ENCODE results near the gene ACSM2B.
"Not testable (repeated sequence)": the region's sequence is repeated elsewhere in the genome, so short reads cannot be mapped to it uniquely, and the experiment has no call there.

ACSM2B gene

DNA sequence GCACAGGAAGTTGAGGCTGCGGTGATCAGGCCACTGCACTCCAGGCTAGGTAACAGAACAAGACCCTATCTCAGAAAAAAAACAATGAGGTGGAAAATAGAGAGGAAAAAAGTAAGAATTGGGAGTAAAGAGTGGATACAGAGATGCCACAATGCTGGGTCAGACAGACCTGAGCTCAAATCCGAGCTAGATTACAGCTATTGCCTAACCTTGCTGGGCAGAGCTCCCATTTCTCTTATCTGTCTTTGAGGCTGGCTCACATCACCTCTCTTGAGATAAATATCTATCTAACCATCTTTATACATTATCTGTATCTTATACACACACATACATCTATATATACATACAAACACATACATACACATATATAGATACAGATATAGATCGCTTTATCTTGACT is 59.0 kb downstream of the ACSM2B start:
- no peak for TF ChIP-seq GATA1 (IDR thresholded peaks at IDR 0.05; ENCODE audit: low read depth, low read length)
- no peak for TF ChIP-seq POLR2A (IDR thresholded peaks at IDR 0.05; ENCODE audit: low read length)
- DNase-seq = no peak

GRCh38 chr16:20515688-20516090 is 60.5 kb downstream of the ACSM2B start:
- TF ChIP-seq GATA1 (IDR thresholded peaks at IDR 0.05; ENCODE audit: low read depth, low read length) = no peak
- TF ChIP-seq POLR2A (IDR thresholded peaks at IDR 0.05; ENCODE audit: low read length) = no peak
- DNase-seq = no peak

DNA sequence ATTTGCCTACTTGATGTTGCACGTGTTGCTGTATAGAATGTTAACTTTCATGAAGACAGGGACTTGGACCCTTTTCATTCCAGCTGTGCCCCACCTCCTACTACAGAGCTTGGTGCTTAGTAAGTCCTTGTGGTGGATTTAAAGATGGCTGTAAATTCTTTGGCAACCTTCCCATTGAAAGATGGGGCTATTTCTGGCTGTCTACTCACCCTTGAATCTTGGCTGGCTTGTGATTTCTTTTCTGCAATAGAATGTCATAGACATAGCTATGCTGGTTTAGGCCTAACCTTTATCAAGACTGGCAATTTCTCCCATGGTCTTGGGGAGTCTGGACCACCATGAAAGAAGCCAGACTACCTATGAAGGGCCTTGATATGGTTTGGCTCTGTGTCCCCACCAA is 65.8 kb downstream of the ACSM2B start:
- no peak for TF ChIP-seq GATA1 (IDR thresholded peaks at IDR 0.05; ENCODE audit: low read depth, low read length)
- no peak for DNase-seq

DNA sequence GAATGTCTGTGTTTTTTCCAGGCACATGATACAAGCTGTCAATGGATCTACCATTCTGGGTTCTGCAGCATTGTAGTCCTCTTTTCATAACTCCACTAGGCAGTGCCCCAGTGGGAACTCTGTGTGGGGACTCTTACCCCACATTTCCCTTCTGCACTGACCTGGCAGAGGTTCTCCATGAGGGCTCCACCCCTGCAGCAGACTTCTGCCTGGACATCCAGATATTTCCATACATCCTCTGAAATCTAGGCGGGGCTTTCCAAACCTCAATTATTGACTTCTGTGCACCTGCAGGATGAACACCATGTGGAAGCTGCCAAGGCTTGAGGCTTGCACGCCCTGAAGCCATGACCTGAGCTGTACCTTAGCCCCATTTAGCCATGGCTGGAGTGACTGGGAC is 68.9 kb downstream of the ACSM2B start:
- TF ChIP-seq GATA1 (IDR thresholded peaks at IDR 0.05; ENCODE audit: low read depth, low read length) (no peak), POLR2A (IDR thresholded peaks at IDR 0.05; ENCODE audit: low read length) (no peak)
- no peak for DNase-seq

DNA sequence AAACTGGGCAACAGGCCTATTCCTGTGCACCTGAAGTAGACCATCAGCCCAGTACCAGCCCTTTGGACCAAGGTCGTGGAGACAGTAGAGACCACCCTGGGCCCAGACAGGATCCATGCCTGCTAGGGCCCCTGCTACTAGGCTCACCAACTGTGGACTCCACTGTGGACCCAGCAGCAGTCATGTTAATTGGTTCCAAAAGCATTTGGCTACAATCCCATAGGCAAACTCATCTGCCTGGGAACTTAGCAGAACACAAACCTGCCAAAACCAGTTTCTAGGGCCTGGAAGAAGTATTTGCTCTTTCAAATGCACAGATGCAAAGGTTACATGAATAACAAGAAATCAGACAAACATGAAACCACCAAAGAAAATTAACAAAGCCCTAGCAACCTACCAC is 71.7 kb downstream of the ACSM2B start:
- no peak for TF ChIP-seq GATA1 (IDR thresholded peaks at IDR 0.05; ENCODE audit: low read depth, low read length)
- TF ChIP-seq POLR2A (IDR thresholded peaks at IDR 0.05; ENCODE audit: low read length) = no peak
- no peak for DNase-seq

GRCh38 chr16:20491448-20491847 is 84.7 kb downstream of the ACSM2B start:
- DNase-seq = not testable (repeated sequence)

DNA sequence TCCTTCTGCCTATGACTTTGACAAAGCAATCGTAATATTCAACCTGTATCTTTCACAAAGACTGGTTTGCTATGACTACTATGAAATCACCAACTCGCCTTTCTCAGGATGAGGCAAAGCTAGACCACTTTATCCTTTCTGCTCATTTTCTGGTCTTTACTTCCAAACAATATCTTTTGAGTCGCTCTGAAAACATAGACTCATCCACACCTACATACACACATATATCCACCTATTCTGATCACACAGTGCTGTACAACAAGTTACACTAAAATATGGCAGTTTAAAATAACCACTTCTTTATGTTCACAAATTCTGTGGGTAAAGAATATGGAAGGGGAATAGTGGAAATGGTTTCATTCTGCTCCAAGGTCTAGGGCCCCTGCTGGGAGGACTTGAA is 85.2 kb downstream of the ACSM2B start:
- not testable (repeated sequence) for DNase-seq
